ENCODE results near the gene LRRC75B. TPM values are rescaled to one million over a fixed set of nuclear protein-coding genes. Genes with fewer than 3 reads are reported as not detected.
"Not testable (repeated sequence)": the region's sequence is repeated elsewhere in the genome, so short reads cannot be mapped to it uniquely, and the experiment has no call there.

The LRRC75B gene
- total RNA-seq, 4 donors from 2014 or later: 8.5 to 21.2 (median 14.8) TPM

DNA sequence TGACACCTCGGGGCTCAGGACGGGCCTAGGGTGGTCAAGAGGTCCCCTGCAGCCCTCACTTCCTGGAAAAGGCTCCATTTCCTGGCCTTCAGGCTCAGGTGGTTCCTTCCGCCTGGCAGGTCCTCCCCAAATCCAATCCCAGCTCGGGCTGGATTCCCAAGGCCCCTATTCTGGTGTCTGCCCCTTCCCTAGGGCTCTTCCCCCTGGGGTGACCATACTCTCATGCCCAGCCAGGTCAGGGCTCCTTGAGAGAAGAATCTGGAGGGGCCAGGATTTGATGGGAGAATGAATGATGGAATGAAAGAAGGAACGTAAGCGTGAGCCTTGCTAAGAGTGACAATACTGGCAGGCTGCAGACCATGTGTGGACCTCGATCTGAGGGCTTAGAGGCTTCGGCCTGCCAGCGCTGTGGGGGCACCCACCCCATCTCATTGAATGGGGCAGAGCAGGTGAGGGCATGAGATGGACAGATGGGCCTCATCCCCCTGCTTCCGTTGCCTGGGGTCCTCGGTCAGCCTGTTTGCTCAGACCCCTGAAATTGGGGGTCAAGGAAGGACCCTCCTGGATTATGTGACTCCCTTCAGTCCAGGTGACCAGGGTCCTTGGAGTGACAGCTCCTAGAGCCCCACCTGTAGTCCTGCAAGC is 9.4 kb upstream of the LRRC75B start:
- WGBS, 2 donors (ENCODE audit: low coverage in 1 of 2): no CpG with 5 or more reads among the region's 11 CpGs
- not testable (repeated sequence) for H3K27me3 ChIP-seq, ATAC-seq

DNA sequence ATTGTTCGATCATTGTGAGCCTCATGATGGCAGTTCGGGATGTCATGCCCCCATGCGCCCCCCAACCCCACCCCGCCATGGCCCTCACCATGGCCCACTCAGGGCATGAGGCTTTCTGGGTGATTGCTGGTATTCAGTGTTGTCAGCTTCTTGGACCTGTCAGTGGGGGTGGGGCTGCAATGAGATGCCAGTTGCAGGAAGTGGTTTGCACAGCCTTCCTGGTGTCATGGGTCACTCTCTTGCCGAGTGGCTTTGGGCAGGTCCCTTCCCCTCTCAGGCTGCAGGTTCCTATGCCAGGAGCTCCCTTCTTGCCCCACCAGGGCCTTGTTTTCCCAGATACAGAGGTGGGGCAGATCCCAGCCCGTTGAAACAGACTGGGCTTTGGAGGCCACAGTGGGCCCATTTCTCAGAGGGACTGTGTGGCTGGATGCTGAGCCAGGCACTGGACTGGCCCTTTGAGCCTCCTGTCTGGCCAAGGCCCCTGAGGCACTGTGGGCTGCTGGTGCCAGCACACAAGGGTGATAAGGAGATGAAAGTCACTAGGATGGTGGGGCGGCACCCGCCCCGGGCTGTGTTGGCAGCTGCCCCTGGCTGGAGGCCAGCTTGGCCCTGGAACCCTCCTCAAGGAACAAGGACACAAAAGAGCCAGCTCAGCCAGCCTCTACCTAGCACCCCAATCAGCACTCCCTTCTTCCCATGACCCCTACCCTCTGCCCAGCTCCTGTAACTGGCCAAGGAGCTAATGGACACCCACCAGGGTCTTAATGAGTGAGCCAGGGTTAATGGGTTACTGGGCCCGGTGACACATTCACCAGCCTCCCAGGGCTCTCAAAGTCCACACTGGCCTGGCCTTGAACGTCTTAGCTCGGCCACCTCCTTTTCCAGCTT is 8.6 kb upstream of the LRRC75B start:
- H3K27me3 ChIP-seq: no peaks in the 10 kb centered on the region
- H3K4me3 ChIP-seq: no peak overlapping the region
- WGBS, 2 donors (ENCODE audit: low coverage in 1 of 2): 80 to 94% methylated on average over 1 to 6 of the region's 12 CpGs
- H3K4me1 ChIP-seq: peaks cover 0 to 23% (median 0%) of the 10 kb centered on the region in 3 donors
- no peaks in the 10 kb centered on the region for H3K36me3 ChIP-seq
- no peak for ATAC-seq
- TF ChIP-seq, protein P1, sequence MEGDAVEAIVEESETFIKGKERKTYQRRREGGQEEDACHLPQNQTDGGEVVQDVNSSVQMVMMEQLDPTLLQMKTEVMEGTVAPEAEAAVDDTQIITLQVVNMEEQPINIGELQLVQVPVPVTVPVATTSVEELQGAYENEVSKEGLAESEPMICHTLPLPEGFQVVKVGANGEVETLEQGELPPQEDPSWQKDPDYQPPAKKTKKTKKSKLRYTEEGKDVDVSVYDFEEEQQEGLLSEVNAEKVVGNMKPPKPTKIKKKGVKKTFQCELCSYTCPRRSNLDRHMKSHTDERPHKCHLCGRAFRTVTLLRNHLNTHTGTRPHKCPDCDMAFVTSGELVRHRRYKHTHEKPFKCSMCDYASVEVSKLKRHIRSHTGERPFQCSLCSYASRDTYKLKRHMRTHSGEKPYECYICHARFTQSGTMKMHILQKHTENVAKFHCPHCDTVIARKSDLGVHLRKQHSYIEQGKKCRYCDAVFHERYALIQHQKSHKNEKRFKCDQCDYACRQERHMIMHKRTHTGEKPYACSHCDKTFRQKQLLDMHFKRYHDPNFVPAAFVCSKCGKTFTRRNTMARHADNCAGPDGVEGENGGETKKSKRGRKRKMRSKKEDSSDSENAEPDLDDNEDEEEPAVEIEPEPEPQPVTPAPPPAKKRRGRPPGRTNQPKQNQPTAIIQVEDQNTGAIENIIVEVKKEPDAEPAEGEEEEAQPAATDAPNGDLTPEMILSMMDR (IDR thresholded peaks at IDR 0.05): no peak
- TF ChIP-seq EP300 (IDR thresholded peaks at IDR 0.05) (no peak), POLR2A (IDR thresholded peaks at IDR 0.05) (no peak)
- no peak overlapping the region for H3K27ac ChIP-seq
- no peaks in the 10 kb centered on the region for H3K9me3 ChIP-seq

More for the DNA sequence above, 9.4 kb upstream of the LRRC75B start:
- not testable (repeated sequence) for H3K4me3 ChIP-seq, H3K36me3 ChIP-seq, H3K9me3 ChIP-seq, H3K27ac ChIP-seq
- peaks cover 0 to 23% (median 0%) of the 10 kb centered on the region in 3 donors for H3K4me1 ChIP-seq

DNA sequence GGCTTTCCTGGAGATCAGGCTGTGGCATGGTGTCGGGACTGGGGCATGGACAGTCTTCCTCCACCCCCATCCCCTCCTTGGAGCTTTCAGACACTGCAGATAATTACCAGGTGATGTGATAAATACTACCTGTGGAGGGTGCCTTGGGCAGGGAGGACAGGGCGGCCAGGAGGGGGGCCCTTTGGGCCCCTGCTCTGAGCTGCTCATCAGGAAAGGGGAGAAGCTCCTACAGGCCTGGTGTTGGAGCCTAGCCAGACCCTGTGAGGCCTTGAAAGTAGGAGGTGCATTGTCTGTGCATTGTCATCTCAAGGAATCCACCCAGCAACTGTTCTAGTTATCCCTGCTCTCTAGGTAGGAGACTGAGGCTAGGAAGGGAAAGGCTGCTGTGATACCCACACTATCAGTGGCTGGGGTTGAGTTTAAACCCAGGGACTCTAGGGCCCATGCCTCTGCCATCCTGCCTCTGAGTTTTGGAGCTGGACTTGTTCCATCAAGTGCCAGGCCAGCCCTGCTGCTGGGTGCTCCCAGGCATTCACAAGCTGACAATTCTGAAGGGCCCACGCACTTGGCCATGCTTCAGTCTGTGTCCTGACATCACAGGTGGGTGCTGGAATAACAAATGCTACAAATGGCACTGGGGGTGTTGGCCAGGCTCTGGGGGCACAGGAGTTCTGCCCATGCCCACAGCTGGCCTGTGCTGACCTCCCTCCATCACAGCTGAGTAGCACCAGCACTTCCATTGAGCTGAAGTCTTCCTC is 7.3 kb upstream of the LRRC75B start:
- peaks cover 0 to 23% (median 0%) of the 10 kb centered on the region in 3 donors for H3K4me1 ChIP-seq
- WGBS, 2 donors (ENCODE audit: low coverage in 1 of 2): no CpG with 5 or more reads among the region's 3 CpGs
- not testable (repeated sequence) for H3K4me3 ChIP-seq, H3K36me3 ChIP-seq, ATAC-seq, H3K27ac ChIP-seq, H3K9me3 ChIP-seq, H3K27me3 ChIP-seq

DNA sequence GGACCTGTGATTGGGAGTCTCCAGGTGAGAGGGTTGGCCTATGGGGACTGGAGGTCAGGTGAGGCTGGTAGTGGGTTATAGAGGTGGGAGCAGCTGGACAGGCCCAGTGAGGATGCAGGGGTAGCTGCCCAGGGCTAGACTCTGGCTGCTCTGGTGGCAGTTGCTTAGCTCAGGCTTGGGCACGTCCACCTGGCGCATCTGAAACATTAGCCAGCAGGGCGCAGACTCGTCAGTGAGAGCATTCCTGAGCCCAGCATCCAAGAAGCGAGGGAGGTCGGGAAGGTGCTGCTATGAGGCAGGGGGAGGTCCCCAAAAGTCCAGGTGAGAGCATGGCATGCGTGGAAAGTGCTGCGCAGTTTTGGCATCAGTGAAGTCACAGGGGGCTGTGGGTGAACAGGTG is 6.6 kb upstream of the LRRC75B start:
- Histone ChIP-seq H3K36me3 (no peaks in the 10 kb centered on the region), H3K9me3 (no peaks in the 10 kb centered on the region), H3K27me3 (no peaks in the 10 kb centered on the region), H3K4me1 (peaks cover 0 to 23% (median 0%) of the 10 kb centered on the region in 3 donors), H3K27ac (no peak overlapping the region), H3K4me3 (no peak overlapping the region)
- 90 to 100% methylated on average over 3 to 4 of the region's 8 CpGs for WGBS, 2 donors (ENCODE audit: low coverage in 1 of 2)
- TF ChIP-seq EP300 (IDR thresholded peaks at IDR 0.05) (no peak), POLR2AphosphoS5 (IDR thresholded peaks at IDR 0.05) (no peak), POLR2A (IDR thresholded peaks at IDR 0.05) (no peak)
- TF ChIP-seq, protein P1 (IDR thresholded peaks at IDR 0.05): no peak
- ATAC-seq: no peak

DNA sequence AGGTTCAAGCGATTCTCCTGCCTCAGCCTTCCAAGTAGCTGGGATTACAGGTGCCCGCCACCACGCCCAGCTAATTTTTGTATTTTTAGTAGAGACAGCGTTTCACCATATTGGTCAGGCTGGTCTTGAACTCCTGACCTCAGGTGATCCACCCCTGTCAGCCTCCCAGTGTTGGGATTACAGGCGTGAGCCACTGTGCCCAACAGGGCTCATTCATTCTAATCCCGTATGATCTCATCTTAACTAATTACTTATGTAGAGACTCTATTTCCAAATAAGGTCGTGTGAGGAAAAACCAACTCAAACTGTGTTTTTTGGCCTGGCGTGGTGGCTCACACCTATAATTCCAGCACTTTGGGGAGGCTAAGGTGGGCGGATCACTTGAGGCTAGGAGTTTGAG is 4.2 kb upstream of the LRRC75B start:
- H3K36me3 ChIP-seq, H3K27ac ChIP-seq, H3K4me3 ChIP-seq, ATAC-seq, H3K9me3 ChIP-seq, H3K27me3 ChIP-seq: not testable (repeated sequence)
- WGBS, 2 donors (ENCODE audit: low coverage in 1 of 2): 73 to 87% methylated on average over 3 to 7 of the region's 9 CpGs
- H3K4me1 ChIP-seq: peaks cover 0 to 22% (median 6%) of the 10 kb centered on the region in 3 donors

DNA sequence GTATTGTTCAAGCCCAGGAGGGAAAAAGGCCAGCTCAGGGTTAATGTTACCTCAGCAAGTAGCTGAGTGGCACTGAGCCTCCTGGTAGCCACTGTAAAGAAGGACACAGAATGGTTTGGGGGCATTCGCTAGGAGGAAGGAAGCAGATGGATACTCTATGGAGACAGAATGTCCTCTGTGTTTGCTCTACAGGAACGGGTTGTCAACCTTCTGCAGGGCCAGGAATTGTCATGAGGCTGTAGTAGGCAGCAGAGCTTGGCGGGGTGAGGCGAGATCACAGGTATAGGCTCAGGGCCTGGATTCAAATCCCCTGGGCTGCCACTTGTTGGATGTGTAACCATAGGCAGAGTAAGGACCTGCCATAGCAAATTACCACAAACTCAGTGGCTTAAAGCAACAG is 3.0 kb upstream of the LRRC75B start:
- WGBS, 2 donors (ENCODE audit: low coverage in 1 of 2): 87% methylated on average over 4 of the region's 4 CpGs; no CpG with 5 or more reads in 1 of the 2 donors
- H3K4me1 ChIP-seq: peaks cover 0 to 23% (median 6%) of the 10 kb centered on the region in 3 donors
- no peaks in the 10 kb centered on the region for H3K36me3 ChIP-seq
- no peak overlapping the region for H3K4me3 ChIP-seq
- no peak for ATAC-seq
- TF ChIP-seq POLR2A (IDR thresholded peaks at IDR 0.05) (no peak), POLR2AphosphoS5 (IDR thresholded peaks at IDR 0.05) (no peak), EP300 (IDR thresholded peaks at IDR 0.05) (no peak)
- TF ChIP-seq, protein P1 (IDR thresholded peaks at IDR 0.05): no peak
- no peaks in the 10 kb centered on the region for H3K27me3 ChIP-seq
- H3K27ac ChIP-seq: no peak overlapping the region
- H3K9me3 ChIP-seq: no peaks in the 10 kb centered on the region

All from gastroesophageal sphincter (tissue), 4 donors.